Glomerular visceral epithelial cell (primary cell): Measurements from ENCODE around the gene ADARB2.
"Not testable (repeated sequence)": the region's sequence is repeated elsewhere in the genome, so short reads cannot be mapped to it uniquely, and the experiment has no call there.

Experiments used
- DNase-seq: peaks from one replicate; pipeline ENCODE4 v3.0.0-alpha.2; 2016; ENCODE audit errors: extremely low spot score

ADARB2 gene

GRCh38 chr10:1643161-1643907 lies 94.0 kb downstream of the ADARB2 start:
- no peak for DNase-seq

- no peak for DNase-seq
These were observed 94.6 kb downstream of the ADARB2 start for GRCh38 chr10:1642600-1643160.

GRCh38 chr10:1641402-1641801 lies 95.9 kb downstream of the ADARB2 start:
- no peak for DNase-seq

DNA sequence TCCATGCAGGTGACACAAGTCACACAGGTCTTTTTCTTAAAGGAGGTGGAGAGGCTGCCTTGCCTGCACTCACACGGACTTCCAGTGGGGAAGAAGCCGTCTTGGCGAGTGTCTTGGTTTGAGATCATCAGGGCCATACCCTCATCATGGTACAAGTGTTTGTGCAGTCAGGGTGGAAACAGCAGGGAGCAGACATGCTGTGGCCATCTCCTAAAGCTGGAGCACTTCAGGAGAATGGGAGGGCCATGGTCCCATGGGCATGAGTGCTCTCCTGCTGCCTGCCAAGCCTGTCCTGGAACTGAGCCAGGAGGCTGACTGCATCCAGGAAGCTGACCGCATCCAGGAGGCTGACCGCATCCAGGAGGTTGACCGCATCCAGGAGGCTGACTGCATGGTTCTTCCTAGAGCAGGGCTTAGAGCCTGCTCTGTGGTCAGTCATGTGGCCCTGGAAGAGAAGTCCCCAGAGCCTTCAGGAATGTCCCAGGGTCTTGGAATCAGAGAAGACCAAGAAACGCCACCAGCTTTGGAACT lies 98.4 kb downstream of the ADARB2 start:
- DNase-seq: peak; percentile 15

DNA sequence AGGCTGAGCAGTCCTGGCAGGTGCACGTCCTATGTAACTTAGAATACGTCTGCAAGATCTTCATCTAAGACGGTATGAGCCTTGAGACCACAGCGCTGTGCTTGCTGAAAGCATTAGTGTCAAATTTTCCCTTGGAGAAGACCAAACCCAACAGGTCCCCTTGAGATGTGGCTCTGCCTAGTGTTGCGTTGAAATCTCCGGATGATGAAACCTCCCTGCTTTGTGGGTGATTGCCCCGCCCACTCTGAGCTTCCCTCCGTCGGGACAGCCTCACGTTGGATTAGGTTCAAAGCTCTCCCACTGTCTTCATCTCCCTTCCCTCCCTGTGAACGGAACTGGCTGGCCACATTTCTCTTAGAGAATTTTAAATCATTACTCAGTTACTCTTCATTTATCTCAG lies 102.0 kb downstream of the ADARB2 start:
- no peak for DNase-seq

- no peak for DNase-seq
These were observed 103.1 kb downstream of the ADARB2 start for GRCh38 chr10:1634239-1634638.

DNA sequence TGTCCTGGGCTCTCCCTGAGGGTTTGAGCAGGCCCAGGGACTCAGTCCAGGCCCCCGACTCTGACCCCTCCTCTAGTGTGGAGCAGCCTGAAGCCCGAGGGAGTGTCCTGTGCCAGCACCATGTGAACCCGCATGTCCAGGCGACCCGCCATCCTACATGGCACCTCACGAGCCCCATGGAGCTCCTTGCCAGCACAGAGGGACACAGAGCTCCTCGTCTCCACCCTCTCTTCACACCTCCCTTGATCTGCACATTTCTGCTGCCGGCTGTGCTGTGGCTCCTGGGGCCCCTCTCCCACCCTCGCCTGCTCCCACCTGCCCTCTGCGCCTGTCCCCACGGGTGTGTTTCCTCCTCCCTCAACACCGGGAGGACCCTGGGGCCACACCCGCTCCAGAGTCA lies 103.5 kb downstream of the ADARB2 start:
- DNase-seq: no peak

- no peak for DNase-seq
These were observed 104.7 kb downstream of the ADARB2 start for GRCh38 chr10:1632596-1632995.

GRCh38 chr10:1632141-1632540 lies 105.2 kb downstream of the ADARB2 start:
- no peak for DNase-seq

DNA sequence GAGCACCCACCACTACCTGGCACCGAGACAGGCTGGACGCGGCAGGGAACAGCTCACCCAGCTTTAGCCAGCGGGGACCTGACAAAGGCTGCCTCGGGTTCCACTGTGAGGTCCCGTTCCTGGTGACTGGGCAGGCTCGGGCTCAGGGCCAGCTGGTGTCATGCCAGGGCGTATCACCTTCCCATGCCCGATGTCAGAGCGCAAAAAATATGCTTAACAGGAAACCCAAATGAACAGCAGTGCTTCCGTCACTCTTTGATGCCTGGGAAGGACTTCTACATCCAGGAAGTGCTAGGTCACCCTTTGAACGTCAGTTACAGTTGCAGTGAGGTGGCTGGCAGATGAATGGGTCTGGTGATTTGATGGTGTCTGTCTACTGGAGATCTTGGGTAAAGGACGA lies 106.0 kb downstream of the ADARB2 start:
- no peak for DNase-seq

DNA sequence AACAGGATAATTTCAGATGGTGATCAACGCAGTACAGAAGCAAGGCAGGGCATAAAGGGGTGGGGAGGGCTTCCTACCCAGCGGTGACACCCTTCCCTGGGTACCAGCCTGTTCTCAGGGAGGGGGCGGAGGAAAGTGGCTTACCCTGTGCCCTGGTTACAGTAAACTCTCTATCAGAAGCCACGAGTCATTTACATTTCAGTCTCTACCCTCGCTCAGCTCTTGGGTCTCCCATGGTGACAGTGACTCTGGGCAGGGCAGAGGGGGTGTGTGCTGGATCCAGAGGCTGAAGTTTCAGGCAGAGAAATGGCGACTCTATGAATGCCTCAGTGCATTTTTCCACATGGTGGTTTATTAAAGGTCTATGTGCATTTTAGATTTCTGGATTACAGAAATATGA lies 107.0 kb downstream of the ADARB2 start:
- DNase-seq: no peak

- no peak for DNase-seq
These were observed 107.8 kb downstream of the ADARB2 start for GRCh38 chr10:1629326-1630198.

GRCh38 chr10:1628757-1629156 lies 108.6 kb downstream of the ADARB2 start:
- DNase-seq: no peak

DNA sequence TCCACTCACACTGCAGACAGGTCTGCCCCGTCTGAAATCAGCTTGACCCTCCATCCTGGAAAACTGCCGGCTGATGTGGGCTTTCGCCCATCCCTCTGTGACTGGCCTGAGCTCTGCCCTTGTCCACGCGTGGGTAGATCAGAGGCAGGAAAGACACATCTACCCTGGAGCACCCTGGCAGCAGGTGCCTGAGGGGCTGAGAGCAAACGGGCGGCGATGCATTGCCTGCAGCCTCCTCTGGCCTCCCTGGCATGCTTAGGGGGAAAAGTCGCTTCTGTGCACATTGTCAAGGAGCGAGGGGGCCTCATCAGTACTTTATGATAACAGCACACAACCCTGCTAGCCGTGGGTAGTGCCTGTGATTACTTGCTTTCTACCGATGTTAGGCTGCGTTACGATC lies 109.4 kb downstream of the ADARB2 start:
- DNase-seq: no peak

DNA sequence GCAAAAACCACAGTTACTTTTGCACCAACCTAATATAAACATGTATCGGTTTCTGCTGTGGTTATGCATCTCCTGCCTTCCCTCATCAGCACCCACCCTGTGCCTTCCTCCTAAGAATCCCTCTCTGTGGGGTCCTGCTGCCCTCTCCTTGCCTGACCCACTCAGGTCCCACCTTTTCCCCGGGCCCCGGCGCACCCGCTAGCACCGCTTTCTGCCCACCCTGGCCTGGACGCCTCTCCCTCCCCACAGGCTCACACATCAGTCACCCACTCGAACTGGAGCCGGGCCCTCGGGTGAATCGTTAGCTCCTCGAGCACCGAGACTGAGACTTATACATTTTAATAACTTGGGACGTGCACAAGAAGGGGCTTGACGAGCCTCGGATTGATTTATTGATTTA lies 110.5 kb downstream of the ADARB2 start:
- no peak for DNase-seq

DNA sequence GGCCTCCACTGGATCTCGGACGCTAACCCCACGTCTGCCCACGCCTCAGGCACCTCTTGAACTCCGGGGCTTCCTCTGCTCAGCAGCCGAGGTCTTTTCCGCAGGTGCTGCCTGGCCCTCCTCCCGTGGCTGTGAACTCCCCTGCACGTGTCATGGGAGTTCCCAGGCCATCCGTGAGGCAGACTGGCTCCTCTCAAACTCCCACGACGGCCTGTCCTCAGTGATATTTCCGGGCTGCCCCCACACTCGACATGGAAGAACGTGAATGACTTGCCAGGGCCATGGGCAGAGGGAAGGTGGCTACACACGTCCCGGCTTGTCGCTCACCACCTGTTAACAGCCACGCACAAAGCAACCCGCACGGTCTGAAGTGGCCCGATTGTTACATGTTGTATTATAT lies 110.9 kb downstream of the ADARB2 start:
- no peak for DNase-seq

- DNase-seq: no peak
These were observed 111.6 kb downstream of the ADARB2 start for GRCh38 chr10:1625731-1626130.

GRCh38 chr10:1625079-1625478 lies 112.2 kb downstream of the ADARB2 start:
- no peak for DNase-seq

DNA sequence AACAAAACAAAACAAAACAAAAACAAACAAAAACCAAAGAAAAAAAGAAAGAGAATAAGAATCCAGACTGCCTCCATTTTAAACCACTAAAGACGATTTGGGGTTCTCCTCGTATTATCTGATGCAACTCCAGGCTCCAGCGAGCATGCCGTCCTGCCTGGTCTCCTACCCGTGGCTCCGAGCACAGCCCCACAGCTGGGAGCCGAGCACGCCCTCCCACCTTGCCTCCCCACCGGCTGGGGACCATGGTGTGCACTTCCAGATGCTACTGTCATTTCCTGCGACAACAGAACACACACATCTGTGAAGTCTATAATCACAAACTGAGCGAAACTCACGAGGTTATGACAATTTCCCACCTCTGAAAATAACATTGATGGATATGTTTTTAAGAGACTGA lies 113.1 kb downstream of the ADARB2 start:
- no peak for DNase-seq

- DNase-seq: no peak
These were observed 116.5 kb downstream of the ADARB2 start for GRCh38 chr10:1620803-1621202.

- not testable (repeated sequence) for DNase-seq
These were observed 119.7 kb downstream of the ADARB2 start for GRCh38 chr10:1617376-1618317.
